ENCODE results near the gene TRIM29. TPM values are rescaled to one million over a fixed set of nuclear protein-coding genes. Genes with fewer than 3 reads are reported as not detected.

TRIM29 gene
- total RNA-seq, 1 donor from 2014 or later = not detected

DNA sequence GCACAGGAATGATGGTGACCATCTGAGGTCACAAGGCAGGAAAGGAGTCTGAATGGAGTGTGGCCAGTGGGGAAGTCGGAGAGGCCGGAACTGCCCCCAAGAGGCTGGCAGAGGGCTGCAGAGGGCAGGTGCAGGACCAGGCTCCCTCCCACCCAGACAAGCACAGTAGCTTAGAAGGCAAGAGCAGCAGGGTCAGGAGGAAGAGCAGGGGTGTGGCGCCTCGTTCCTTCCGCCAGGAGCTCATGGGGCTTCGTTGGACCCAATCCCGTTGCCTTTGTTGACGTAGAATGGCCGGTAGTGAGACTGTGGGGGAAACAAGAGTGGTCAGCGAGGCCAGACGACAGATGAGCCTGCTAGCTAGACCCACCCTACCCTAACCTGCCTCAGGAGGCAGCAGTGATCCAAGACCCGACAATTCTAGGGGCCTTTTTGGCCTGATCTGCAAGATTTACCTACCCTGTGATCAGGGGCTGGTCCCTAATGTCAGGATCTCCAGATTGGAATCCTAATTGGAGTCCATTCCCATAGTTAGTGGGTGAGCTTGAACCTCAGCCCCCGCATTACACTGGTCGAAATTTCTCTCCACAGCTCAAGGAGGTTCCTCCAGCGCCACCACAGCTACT is 25.6 kb downstream of the TRIM29 start:
- Mint-ChIP-seq H3K27me3 (ENCODE audit: unreplicated experiment) (peaks cover 32% of the 10 kb centered on the region), H3K4me1 (ENCODE audit: unreplicated experiment) (no peaks in the 10 kb centered on the region), H3K27ac (ENCODE audit: unreplicated experiment) (no peak overlapping the region), H3K36me3 (ENCODE audit: unreplicated experiment) (no peaks in the 10 kb centered on the region), H3K9me3 (ENCODE audit: unreplicated experiment) (no peaks in the 10 kb centered on the region), H3K4me3 (ENCODE audit: unreplicated experiment) (no peak overlapping the region)
- DNase-seq (ENCODE audit: extremely low spot score, unreplicated experiment) = no peak
- TF ChIP-seq, protein P1, sequence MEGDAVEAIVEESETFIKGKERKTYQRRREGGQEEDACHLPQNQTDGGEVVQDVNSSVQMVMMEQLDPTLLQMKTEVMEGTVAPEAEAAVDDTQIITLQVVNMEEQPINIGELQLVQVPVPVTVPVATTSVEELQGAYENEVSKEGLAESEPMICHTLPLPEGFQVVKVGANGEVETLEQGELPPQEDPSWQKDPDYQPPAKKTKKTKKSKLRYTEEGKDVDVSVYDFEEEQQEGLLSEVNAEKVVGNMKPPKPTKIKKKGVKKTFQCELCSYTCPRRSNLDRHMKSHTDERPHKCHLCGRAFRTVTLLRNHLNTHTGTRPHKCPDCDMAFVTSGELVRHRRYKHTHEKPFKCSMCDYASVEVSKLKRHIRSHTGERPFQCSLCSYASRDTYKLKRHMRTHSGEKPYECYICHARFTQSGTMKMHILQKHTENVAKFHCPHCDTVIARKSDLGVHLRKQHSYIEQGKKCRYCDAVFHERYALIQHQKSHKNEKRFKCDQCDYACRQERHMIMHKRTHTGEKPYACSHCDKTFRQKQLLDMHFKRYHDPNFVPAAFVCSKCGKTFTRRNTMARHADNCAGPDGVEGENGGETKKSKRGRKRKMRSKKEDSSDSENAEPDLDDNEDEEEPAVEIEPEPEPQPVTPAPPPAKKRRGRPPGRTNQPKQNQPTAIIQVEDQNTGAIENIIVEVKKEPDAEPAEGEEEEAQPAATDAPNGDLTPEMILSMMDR (IDR thresholded peaks at IDR 0.05) = no peak

DNA sequence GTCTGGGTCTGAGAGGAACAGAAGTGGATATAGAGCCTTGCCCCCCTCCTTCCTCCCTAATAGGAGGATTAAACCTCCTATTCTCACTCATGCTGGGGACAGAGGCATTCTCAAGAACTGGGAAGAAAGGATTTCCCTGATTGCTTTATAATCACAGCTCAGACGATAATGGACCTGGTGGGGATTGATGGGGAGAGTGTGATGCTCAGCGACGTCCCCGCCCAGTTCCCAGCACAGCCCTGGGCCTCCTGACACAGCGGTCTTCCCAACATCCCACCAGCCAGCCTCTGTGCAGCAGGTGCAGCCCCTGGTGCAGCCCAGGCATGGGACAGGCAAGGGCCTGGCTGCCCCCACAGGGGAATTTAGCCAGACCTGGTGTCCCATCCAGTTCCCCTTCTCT is 28.4 kb downstream of the TRIM29 start:
- Mint-ChIP-seq H3K9me3 (ENCODE audit: unreplicated experiment) (no peaks in the 10 kb centered on the region), H3K4me3 (ENCODE audit: unreplicated experiment) (no peak overlapping the region), H3K36me3 (ENCODE audit: unreplicated experiment) (no peaks in the 10 kb centered on the region), H3K27me3 (ENCODE audit: unreplicated experiment) (peaks cover 55% of the 10 kb centered on the region), H3K4me1 (ENCODE audit: unreplicated experiment) (no peaks in the 10 kb centered on the region), H3K27ac (ENCODE audit: unreplicated experiment) (no peak overlapping the region)
- TF ChIP-seq, protein P1 (IDR thresholded peaks at IDR 0.05) = no peak
- no peak for DNase-seq (ENCODE audit: extremely low spot score, unreplicated experiment)

- H3K4me3 Mint-ChIP-seq (ENCODE audit: unreplicated experiment) = no peak overlapping the region
- H3K27ac Mint-ChIP-seq (ENCODE audit: unreplicated experiment) = no peak overlapping the region
- no peaks in the 10 kb centered on the region for H3K9me3 Mint-ChIP-seq (ENCODE audit: unreplicated experiment)
- H3K4me1 Mint-ChIP-seq (ENCODE audit: unreplicated experiment) = no peaks in the 10 kb centered on the region
- DNase-seq (ENCODE audit: extremely low spot score, unreplicated experiment) = no peak
- TF ChIP-seq, protein P1 (IDR thresholded peaks at IDR 0.05) = no peak
- no peaks in the 10 kb centered on the region for H3K36me3 Mint-ChIP-seq (ENCODE audit: unreplicated experiment)
- peaks cover 57% of the 10 kb centered on the region for H3K27me3 Mint-ChIP-seq (ENCODE audit: unreplicated experiment)
These were observed 29.1 kb downstream of the TRIM29 start for GRCh38 chr11:120108785-120109168.

DNA sequence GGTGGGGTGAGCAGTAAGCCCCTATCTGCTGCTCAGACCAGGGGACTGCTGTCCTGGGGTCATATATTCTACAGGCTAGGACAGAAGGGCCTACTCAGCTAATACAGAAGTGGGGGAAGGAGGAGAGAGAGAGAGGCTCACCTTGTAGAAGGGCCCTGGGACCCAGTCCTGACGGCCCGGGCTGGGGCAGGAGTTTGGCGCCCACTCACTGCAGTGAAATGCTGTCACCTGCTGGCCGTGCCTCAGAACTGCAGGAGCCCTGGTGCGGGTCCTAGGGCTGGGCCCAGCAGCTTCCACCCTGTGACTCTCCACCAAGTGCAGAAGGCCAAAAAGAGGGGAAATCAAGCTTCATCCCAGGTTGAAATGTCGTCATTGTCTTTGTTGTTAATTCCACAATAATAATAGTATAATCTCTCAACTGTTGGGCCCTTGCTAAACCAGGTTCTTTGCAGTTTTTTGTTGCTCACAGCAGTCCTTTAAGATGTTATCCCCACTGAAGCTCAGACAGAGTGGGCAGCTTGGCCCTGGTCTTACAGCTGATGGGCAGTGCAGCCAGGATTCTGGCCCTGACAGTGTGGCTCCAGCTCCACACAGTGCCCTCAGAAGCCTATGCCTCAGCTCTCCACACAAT is 29.6 kb downstream of the TRIM29 start:
- no peak for DNase-seq (ENCODE audit: extremely low spot score, unreplicated experiment)
- no peaks in the 10 kb centered on the region for H3K36me3 Mint-ChIP-seq (ENCODE audit: unreplicated experiment)
- H3K27ac Mint-ChIP-seq (ENCODE audit: unreplicated experiment) = no peak overlapping the region
- H3K9me3 Mint-ChIP-seq (ENCODE audit: unreplicated experiment) = no peaks in the 10 kb centered on the region
- H3K4me3 Mint-ChIP-seq (ENCODE audit: unreplicated experiment) = no peak overlapping the region
- peaks cover 58% of the 10 kb centered on the region for H3K27me3 Mint-ChIP-seq (ENCODE audit: unreplicated experiment)
- TF ChIP-seq, protein P1 (IDR thresholded peaks at IDR 0.05) = peak; percentile 99
- H3K4me1 Mint-ChIP-seq (ENCODE audit: unreplicated experiment) = no peaks in the 10 kb centered on the region

- no peaks in the 10 kb centered on the region for H3K4me1 Mint-ChIP-seq (ENCODE audit: unreplicated experiment)
- H3K27ac Mint-ChIP-seq (ENCODE audit: unreplicated experiment) = no peak overlapping the region
- no peak overlapping the region for H3K4me3 Mint-ChIP-seq (ENCODE audit: unreplicated experiment)
- H3K36me3 Mint-ChIP-seq (ENCODE audit: unreplicated experiment) = no peaks in the 10 kb centered on the region
- TF ChIP-seq, protein P1 (IDR thresholded peaks at IDR 0.05) = no peak
- H3K9me3 Mint-ChIP-seq (ENCODE audit: unreplicated experiment) = no peaks in the 10 kb centered on the region
- H3K27me3 Mint-ChIP-seq (ENCODE audit: unreplicated experiment) = peaks cover 55% of the 10 kb centered on the region
- no peak for DNase-seq (ENCODE audit: extremely low spot score, unreplicated experiment)
These were observed 30.2 kb downstream of the TRIM29 start for GRCh38 chr11:120107692-120108091.

Data from osteocyte (in vitro differentiated cells).